IMR-90 (cell line): Measurements from ENCODE around the gene H6PD.

Experiments used
- CEBPB ChIP-seq: IDR thresholded peaks from 2 replicates; pipeline ENCODE4 v1.6.1; 2012; ENCODE audit warnings: low read depth, low read length, improper control_type of control experiment
- CTCF ChIP-seq: conservative IDR thresholded peaks from 2 replicates; pipeline ENCODE4 v1.5.1; 2012; ENCODE audit warnings: mild to moderate bottlenecking, low read depth, low read length, improper control_type of control experiment
- MXI1 ChIP-seq: IDR thresholded peaks from 2 replicates; pipeline ENCODE4 v1.6.1; 2012; ENCODE audit warnings: low read depth, mild to moderate bottlenecking, low read length, moderate library complexity, borderline replicate concordance
- POLR2A ChIP-seq: IDR thresholded peaks from 2 replicates; pipeline ENCODE4 v1.6.1; 2012; ENCODE audit warnings: mild to moderate bottlenecking, low read depth, low read length
- SMC3 ChIP-seq: fragments of 150-350 bp; IDR thresholded peaks from 2 replicates; pipeline ENCODE4 v1.6.1; 2016; ENCODE audit warnings: low read depth, mild to moderate bottlenecking, antibody characterized with exemption, low read length, moderate library complexity

- TF ChIP-seq CTCF: no peak
- TF ChIP-seq SMC3: no peak
- no peak for TF ChIP-seq CEBPB
- no peak for TF ChIP-seq POLR2A
- TF ChIP-seq MXI1: no peak
Measured at GRCh38 chr1:9271283-9271682, 36.7 kb downstream of the H6PD start.
